GM23338 (cell line): ENCODE measurements around the gene HBA1. TPM values are rescaled to one million over a fixed set of nuclear protein-coding genes. Genes with fewer than 3 reads are reported as not detected.

Experiments
- ATAC-seq: fragments of 200-7000 bp; cut with Tn5 transposase; 3 replicates; pipeline ENCODE4 v1.9.1; 2020
- DNase-seq: peaks from one replicate; pipeline ENCODE4 v3.0.0-alpha.2; 2015; ENCODE audit warnings: low spot score
- H2AFZ ChIP-seq: fragments of 200-600 bp; sonication (generic); 2 replicates; pipeline ENCODE4 v1.8.0; 2016; ENCODE audit warnings: antibody characterized with exemption, mild to moderate bottlenecking, moderate library complexity
- H3F3A ChIP-seq: fragments of 200-600 bp; sonication (generic); replicated peaks from 2 replicates; pipeline ENCODE4 v1.8.0; 2017; ENCODE audit warnings: antibody characterized with exemption, mixed run types, low read depth
- H3K27ac ChIP-seq: fragments of 200-600 bp; sonication (generic); 2 replicates; pipeline ENCODE4 v1.6.1; 2016; ENCODE audit warnings: low read depth
- H3K27me3 ChIP-seq: fragments of 200-600 bp; sonication (generic); 2 replicates; pipeline ENCODE4 v1.8.0; 2016; ENCODE audit warnings: mild to moderate bottlenecking, mixed run types, moderate library complexity; ENCODE audit not compliant: insufficient read depth
- H3K36me3 ChIP-seq: fragments of 200-600 bp; sonication (generic); 2 replicates; pipeline ENCODE4 v1.8.0; 2016; ENCODE audit warnings: mild to moderate bottlenecking; ENCODE audit not compliant: insufficient read depth
- H3K4me1 ChIP-seq: fragments of 200-600 bp; sonication (generic); 2 replicates; pipeline ENCODE4 v1.8.0; 2016; ENCODE audit warnings: mild to moderate bottlenecking, moderate library complexity; ENCODE audit not compliant: insufficient read depth
- H3K4me2 ChIP-seq: fragments of 200-600 bp; sonication (generic); 2 replicates; pipeline ENCODE4 v1.7.1; 2017; ENCODE audit warnings: mixed run types
- H3K4me3 ChIP-seq: fragments of 200-600 bp; sonication (generic); 2 replicates; pipeline ENCODE4 v1.6.1; 2016; ENCODE audit warnings: mixed run types
- H3K79me2 ChIP-seq: fragments of 200-600 bp; sonication (generic); replicated peaks from 2 replicates; pipeline ENCODE4 v1.8.0; 2017; ENCODE audit warnings: mild to moderate bottlenecking; ENCODE audit not compliant: insufficient read depth
- H3K9me2 ChIP-seq: fragments of 200-600 bp; sonication (generic); 2 replicates; pipeline ENCODE4 v1.8.0; 2017; ENCODE audit not compliant: insufficient read depth
- H4K20me1 ChIP-seq: fragments of 200-600 bp; sonication (generic); replicated peaks from 2 replicates; pipeline ENCODE4 v1.8.0; 2017; ENCODE audit warnings: mild to moderate bottlenecking; ENCODE audit not compliant: insufficient read depth
- H3K27ac Mint-ChIP-seq: 2 replicates; pipeline ENCODE4 v1.8.0; 2020; ENCODE audit warnings: inconsistent platforms, mild to moderate bottlenecking, moderate library complexity, mixed read lengths
- H3K27me3 Mint-ChIP-seq: 3 replicates; pipeline ENCODE4 v1.8.0; 2022; ENCODE audit warnings: low read depth, mild to moderate bottlenecking, moderate library complexity, mixed read lengths, inconsistent platforms; ENCODE audit not compliant: insufficient read depth, poor library complexity
- H3K36me3 Mint-ChIP-seq: 3 replicates; pipeline ENCODE4 v1.8.0; 2021; ENCODE audit warnings: low read depth, mild to moderate bottlenecking, inconsistent platforms, moderate library complexity, mixed read lengths
- H3K4me1 Mint-ChIP-seq: 3 replicates; pipeline ENCODE4 v1.8.0; 2020; ENCODE audit warnings: mild to moderate bottlenecking, inconsistent platforms, mixed read lengths
- H3K4me3 Mint-ChIP-seq: 3 replicates; pipeline ENCODE4 v1.8.0; 2021; ENCODE audit warnings: moderate library complexity, mild to moderate bottlenecking, inconsistent platforms, mixed read lengths
- H3K9me3 Mint-ChIP-seq: 3 replicates; pipeline ENCODE4 v1.8.0; 2020; ENCODE audit warnings: moderate library complexity, mild to moderate bottlenecking, inconsistent platforms, mixed read lengths
- ZNF114 ChIP-seq: fragments of 250-450 bp; sonication (Bioruptor Pico); IDR thresholded peaks from 2 replicates; pipeline ENCODE4 v1.5.0; 2020; ENCODE audit warnings: mild to moderate bottlenecking, moderate library complexity
- polyA plus RNA-seq: library from polyadenylated mRNA; unstranded; fragments of >200 nt; fragmentation: Nextera tagmentation; extraction: Ambion mirVana; gene quantifications from 2 replicates; pipeline ENCODE4 v1.2.1, GENCODE V29; 2016
- total RNA-seq: library from RNA; depleted of rRNA; stranded (reverse); fragments of >200 nt; shearing (Covaris generic); gene quantifications from 2 replicates; pipeline ENCODE4 v1.2.3, GENCODE V29; 2014
- TF ChIP-seq, protein P1 (sequence below), 2 experiments: fragments of 200-600 bp in 1 of 2; sonication (generic) in 1 of 2; conservative IDR thresholded peaks; 2 replicates each; pipeline versions ENCODE4 v1.5.1 to v1.6.1; 2016 to 2017; ENCODE audit warnings: antibody characterized with exemption in 2 of 2, low read depth in 2 of 2, mild to moderate bottlenecking in 2 of 2, moderate library complexity in 1 of 2
- TF ChIP-seq, protein P2 (sequence below): fragments of 250-450 bp; sonication (Bioruptor Pico); IDR thresholded peaks from 2 replicates; pipeline ENCODE4 v1.5.0; 2020; ENCODE audit warnings: mild to moderate bottlenecking, moderate library complexity
- TF ChIP-seq, protein P3 (sequence below): IDR thresholded peaks from one replicate; pipeline ENCODE4 v1.6.1; 2018; ENCODE audit warnings: antibody characterized with exemption; ENCODE audit not compliant: unreplicated experiment

Gene HBA1
- total and polyA plus RNA-seq, 2 experiments from 2014 or later: 6.7 TPM; not detected in 1

DNA sequence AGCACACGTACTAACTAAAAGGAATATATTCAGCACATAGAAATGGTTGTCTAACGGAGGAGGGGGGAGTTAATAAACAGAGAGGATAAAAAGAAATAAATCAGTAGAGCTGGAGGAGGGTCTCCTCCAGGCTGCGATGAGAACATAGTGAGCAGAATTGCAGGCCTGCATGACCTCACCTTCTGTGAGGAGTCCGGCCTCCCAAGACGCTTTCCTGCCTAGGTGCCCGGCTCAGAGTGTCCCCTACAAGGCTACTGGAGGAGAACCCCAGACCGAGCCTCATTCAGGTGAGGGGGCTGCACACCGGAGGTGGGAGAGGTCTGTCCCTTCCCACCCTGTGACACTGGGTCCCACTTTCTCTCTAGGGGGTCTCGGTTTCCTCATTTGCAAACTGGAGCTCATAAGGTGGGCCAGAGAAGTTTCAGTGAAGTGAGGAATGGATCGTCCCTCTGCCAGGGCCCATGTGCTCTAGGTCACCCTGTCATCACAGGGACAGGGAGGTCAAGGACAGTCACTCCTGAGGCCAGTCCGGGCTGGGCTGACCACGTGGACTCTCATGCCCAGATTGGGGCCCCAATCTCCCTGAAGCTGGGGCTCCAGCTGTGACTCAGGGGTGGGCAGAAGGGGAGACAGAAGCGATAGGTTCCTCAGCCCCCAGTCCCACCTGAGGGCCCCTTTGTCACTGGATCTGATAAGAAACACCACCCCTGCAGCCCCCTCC lies 14.0 kb upstream of the HBA1 start:
- no peak for ATAC-seq
- no peak for DNase-seq
- H3K4me3 Mint-ChIP-seq: no peak overlapping the region; the same call in 2 of the 3 replicates

More for the DNA sequence above, 14.0 kb upstream of the HBA1 start:
- Mint-ChIP-seq H3K27ac (no peak overlapping the region), H3K27me3 (peaks cover 35% of the 10 kb centered on the region), H3K9me3 (no peaks in the 10 kb centered on the region), H3K4me1 (peaks cover 10% of the 10 kb centered on the region), H3K36me3 (no peaks in the 10 kb centered on the region)
- H3K27ac ChIP-seq: no peak overlapping the region
- no peaks in the 10 kb centered on the region for H3K79me2 ChIP-seq
- no peak overlapping the region for H3K4me2 ChIP-seq
- H3K4me3 ChIP-seq: no peak overlapping the region
- H4K20me1 ChIP-seq: no peaks in the 10 kb centered on the region; the same call in 1 of the 2 replicates
- TF ChIP-seq, protein P1, sequence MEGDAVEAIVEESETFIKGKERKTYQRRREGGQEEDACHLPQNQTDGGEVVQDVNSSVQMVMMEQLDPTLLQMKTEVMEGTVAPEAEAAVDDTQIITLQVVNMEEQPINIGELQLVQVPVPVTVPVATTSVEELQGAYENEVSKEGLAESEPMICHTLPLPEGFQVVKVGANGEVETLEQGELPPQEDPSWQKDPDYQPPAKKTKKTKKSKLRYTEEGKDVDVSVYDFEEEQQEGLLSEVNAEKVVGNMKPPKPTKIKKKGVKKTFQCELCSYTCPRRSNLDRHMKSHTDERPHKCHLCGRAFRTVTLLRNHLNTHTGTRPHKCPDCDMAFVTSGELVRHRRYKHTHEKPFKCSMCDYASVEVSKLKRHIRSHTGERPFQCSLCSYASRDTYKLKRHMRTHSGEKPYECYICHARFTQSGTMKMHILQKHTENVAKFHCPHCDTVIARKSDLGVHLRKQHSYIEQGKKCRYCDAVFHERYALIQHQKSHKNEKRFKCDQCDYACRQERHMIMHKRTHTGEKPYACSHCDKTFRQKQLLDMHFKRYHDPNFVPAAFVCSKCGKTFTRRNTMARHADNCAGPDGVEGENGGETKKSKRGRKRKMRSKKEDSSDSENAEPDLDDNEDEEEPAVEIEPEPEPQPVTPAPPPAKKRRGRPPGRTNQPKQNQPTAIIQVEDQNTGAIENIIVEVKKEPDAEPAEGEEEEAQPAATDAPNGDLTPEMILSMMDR (conservative IDR thresholded peaks at IDR 0.05; ENCODE audit: low read depth in 2 of 2): no peak
- TF ChIP-seq, protein P2, sequence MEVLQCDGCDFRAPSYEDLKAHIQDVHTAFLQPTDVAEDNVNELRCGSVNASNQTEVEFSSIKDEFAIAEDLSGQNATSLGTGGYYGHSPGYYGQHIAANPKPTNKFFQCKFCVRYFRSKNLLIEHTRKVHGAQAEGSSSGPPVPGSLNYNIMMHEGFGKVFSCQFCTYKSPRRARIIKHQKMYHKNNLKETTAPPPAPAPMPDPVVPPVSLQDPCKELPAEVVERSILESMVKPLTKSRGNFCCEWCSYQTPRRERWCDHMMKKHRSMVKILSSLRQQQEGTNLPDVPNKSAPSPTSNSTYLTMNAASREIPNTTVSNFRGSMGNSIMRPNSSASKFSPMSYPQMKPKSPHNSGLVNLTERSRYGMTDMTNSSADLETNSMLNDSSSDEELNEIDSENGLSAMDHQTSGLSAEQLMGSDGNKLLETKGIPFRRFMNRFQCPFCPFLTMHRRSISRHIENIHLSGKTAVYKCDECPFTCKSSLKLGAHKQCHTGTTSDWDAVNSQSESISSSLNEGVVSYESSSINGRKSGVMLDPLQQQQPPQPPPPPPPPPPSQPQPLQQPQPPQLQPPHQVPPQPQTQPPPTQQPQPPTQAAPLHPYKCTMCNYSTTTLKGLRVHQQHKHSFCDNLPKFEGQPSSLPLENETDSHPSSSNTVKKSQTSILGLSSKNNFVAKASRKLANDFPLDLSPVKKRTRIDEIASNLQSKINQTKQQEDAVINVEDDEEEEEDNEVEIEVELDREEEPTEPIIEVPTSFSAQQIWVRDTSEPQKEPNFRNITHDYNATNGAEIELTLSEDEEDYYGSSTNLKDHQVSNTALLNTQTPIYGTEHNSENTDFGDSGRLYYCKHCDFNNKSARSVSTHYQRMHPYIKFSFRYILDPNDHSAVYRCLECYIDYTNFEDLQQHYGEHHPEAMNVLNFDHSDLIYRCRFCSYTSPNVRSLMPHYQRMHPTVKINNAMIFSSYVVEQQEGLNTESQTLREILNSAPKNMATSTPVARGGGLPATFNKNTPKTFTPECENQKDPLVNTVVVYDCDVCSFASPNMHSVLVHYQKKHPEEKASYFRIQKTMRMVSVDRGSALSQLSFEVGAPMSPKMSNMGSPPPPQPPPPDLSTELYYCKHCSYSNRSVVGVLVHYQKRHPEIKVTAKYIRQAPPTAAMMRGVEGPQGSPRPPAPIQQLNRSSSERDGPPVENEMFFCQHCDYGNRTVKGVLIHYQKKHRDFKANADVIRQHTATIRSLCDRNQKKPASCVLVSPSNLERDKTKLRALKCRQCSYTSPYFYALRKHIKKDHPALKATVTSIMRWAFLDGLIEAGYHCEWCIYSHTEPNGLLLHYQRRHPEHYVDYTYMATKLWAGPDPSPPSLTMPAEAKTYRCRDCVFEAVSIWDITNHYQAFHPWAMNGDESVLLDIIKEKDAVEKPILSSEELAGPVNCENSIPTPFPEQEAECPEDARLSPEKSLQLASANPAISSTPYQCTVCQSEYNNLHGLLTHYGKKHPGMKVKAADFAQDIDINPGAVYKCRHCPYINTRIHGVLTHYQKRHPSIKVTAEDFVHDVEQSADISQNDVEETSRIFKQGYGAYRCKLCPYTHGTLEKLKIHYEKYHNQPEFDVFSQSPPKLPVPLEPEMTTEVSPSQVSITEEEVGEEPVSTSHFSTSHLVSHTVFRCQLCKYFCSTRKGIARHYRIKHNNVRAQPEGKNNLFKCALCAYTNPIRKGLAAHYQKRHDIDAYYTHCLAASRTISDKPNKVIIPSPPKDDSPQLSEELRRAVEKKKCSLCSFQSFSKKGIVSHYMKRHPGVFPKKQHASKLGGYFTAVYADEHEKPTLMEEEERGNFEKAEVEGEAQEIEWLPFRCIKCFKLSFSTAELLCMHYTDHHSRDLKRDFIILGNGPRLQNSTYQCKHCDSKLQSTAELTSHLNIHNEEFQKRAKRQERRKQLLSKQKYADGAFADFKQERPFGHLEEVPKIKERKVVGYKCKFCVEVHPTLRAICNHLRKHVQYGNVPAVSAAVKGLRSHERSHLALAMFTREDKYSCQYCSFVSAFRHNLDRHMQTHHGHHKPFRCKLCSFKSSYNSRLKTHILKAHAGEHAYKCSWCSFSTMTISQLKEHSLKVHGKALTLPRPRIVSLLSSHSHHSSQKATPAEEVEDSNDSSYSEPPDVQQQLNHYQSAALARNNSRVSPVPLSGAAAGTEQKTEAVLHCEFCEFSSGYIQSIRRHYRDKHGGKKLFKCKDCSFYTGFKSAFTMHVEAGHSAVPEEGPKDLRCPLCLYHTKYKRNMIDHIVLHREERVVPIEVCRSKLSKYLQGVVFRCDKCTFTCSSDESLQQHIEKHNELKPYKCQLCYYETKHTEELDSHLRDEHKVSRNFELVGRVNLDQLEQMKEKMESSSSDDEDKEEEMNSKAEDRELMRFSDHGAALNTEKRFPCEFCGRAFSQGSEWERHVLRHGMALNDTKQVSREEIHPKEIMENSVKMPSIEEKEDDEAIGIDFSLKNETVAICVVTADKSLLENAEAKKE (CRISPR knock-in tag): no peak
- no peak for TF ChIP-seq ZNF114 (CRISPR knock-in tag)
- TF ChIP-seq, protein P3, sequence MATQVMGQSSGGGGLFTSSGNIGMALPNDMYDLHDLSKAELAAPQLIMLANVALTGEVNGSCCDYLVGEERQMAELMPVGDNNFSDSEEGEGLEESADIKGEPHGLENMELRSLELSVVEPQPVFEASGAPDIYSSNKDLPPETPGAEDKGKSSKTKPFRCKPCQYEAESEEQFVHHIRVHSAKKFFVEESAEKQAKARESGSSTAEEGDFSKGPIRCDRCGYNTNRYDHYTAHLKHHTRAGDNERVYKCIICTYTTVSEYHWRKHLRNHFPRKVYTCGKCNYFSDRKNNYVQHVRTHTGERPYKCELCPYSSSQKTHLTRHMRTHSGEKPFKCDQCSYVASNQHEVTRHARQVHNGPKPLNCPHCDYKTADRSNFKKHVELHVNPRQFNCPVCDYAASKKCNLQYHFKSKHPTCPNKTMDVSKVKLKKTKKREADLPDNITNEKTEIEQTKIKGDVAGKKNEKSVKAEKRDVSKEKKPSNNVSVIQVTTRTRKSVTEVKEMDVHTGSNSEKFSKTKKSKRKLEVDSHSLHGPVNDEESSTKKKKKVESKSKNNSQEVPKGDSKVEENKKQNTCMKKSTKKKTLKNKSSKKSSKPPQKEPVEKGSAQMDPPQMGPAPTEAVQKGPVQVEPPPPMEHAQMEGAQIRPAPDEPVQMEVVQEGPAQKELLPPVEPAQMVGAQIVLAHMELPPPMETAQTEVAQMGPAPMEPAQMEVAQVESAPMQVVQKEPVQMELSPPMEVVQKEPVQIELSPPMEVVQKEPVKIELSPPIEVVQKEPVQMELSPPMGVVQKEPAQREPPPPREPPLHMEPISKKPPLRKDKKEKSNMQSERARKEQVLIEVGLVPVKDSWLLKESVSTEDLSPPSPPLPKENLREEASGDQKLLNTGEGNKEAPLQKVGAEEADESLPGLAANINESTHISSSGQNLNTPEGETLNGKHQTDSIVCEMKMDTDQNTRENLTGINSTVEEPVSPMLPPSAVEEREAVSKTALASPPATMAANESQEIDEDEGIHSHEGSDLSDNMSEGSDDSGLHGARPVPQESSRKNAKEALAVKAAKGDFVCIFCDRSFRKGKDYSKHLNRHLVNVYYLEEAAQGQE: no peak
- H3K27me3 ChIP-seq: peaks cover 60% of the 10 kb centered on the region
- H2AFZ ChIP-seq: no peak overlapping the region
- peaks cover 9% of the 10 kb centered on the region for H3F3A ChIP-seq
- H3K36me3 ChIP-seq: no peaks in the 10 kb centered on the region
- H3K4me1 ChIP-seq: peaks cover 14% of the 10 kb centered on the region; the same call in 1 of the 2 replicates
- H3K9me2 ChIP-seq: no peaks in the 10 kb centered on the region
